Activated CD8-positive, alpha-beta T cell treated with anti-CD3 and anti-CD28 coated beads for 36 hours (primary cell): Measurements from ENCODE around the gene CIAO1. TPM values are rescaled to one million over a fixed set of nuclear protein-coding genes. Genes with fewer than 3 reads are reported as not detected.

Experiments
- ATAC-seq: fragments of 200-7000 bp; cut with Tn5 transposase; one replicate; pipeline ENCODE4 v1.10.0; 2021; ENCODE audit warnings: mild to moderate bottlenecking, moderate library complexity
- CTCF ChIA-PET: fragments of 350-600 bp; sonication (Branson Sonifier 250); formaldehyde crosslinking; loops from one replicate; lab custom pipeline; 2021; ENCODE audit warnings: antibody characterized with exemption; lab: Charles Lee
- POLR2A ChIA-PET: fragments of 350-600 bp; sonication (Branson Sonifier 250); formaldehyde crosslinking; loops from one replicate; lab custom pipeline; 2021; ENCODE audit warnings: antibody characterized with exemption; lab: Charles Lee
- DNase-seq: peaks from one replicate; pipeline ENCODE4 v3.0.0-alpha.2; 2020
- H3K27ac Mint-ChIP-seq: one replicate; pipeline ENCODE4 v1.8.0; 2021; ENCODE audit warnings: mild to moderate bottlenecking, mixed read lengths
- H3K27me3 Mint-ChIP-seq: one replicate; pipeline ENCODE4 v1.8.0; 2021; ENCODE audit warnings: mixed read lengths
- H3K36me3 Mint-ChIP-seq: one replicate; pipeline ENCODE4 v1.8.0; 2021; ENCODE audit warnings: low read depth, mixed read lengths
- H3K4me1 Mint-ChIP-seq: one replicate; pipeline ENCODE4 v1.8.0; 2021; ENCODE audit warnings: low read depth, mixed read lengths
- H3K4me3 Mint-ChIP-seq: one replicate; pipeline ENCODE4 v1.8.0; 2021; ENCODE audit warnings: mild to moderate bottlenecking, moderate library complexity, mixed read lengths
- H3K9me3 Mint-ChIP-seq: one replicate; pipeline ENCODE4 v1.8.0; 2021; ENCODE audit warnings: mixed read lengths
- intact Hi-C: fragments of 100-400 bp; cut with micrococcal nuclease; formaldehyde crosslinking; loops from one replicate; pipeline ENCODE4 v1.10.0; 2022
- total RNA-seq, 2 experiments: library from RNA; stranded (reverse); gene quantifications; one replicate each; pipeline ENCODE4 v1.2.3, GENCODE V29; 2021
- TF ChIP-seq, protein P1 (sequence below): fragments of 200-600 bp; IDR thresholded peaks from one replicate; pipeline ENCODE4 v1.8.0; 2022; ENCODE audit warnings: antibody characterized with exemption, mild to moderate bottlenecking

Gene CIAO1
- total RNA-seq, 2 experiments from 2014 or later, result 72.1 to 72.3 TPM

DNA sequence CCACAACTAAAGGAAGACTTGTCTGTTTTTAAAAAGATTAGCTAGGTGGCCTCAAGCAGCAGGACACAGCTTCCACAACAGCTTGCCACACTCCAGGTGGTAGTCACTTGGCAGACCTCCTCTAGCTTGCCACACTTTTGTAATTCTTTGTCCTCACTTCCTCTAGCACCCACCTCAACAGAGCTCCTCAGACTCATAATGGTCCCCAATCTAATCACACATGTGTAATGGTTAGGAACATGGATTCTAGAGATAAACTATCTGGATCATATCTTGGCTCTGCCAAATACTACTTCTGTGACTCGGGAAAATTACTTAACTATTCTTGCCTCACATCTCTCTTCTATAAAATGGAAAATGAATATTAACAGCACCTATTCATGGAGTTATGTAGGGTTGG, 35.8 kb downstream of the CIAO1 start:
- H3K27me3 Mint-ChIP-seq, result no peaks in the 10 kb centered on the region
- H3K4me1 Mint-ChIP-seq, result peaks cover 49% of the 10 kb centered on the region
- H3K9me3 Mint-ChIP-seq, result no peaks in the 10 kb centered on the region
- peaks cover 76% of the 10 kb centered on the region for H3K36me3 Mint-ChIP-seq
- POLR2A ChIA-PET, result interaction anchor here (0.8 to 3.1 kb wide), 4 partner anchors 11 to 32 kb away, joined by 3 to 15 read pairs (median 6); no protein-coding TSS in a partner anchor
- H3K27ac Mint-ChIP-seq, result peak overlapping the region; percentile 41
- no peak overlapping the region for H3K4me3 Mint-ChIP-seq
- intact Hi-C loops, result no loop called here
- no peak for ATAC-seq
- TF ChIP-seq, protein P1, sequence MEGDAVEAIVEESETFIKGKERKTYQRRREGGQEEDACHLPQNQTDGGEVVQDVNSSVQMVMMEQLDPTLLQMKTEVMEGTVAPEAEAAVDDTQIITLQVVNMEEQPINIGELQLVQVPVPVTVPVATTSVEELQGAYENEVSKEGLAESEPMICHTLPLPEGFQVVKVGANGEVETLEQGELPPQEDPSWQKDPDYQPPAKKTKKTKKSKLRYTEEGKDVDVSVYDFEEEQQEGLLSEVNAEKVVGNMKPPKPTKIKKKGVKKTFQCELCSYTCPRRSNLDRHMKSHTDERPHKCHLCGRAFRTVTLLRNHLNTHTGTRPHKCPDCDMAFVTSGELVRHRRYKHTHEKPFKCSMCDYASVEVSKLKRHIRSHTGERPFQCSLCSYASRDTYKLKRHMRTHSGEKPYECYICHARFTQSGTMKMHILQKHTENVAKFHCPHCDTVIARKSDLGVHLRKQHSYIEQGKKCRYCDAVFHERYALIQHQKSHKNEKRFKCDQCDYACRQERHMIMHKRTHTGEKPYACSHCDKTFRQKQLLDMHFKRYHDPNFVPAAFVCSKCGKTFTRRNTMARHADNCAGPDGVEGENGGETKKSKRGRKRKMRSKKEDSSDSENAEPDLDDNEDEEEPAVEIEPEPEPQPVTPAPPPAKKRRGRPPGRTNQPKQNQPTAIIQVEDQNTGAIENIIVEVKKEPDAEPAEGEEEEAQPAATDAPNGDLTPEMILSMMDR, result no peak
- CTCF ChIA-PET, result interaction anchor here (0.9 to 1.9 kb wide), 6 partner anchors 22 to 208 kb away, joined by 3 to 6 read pairs (median 4); partner anchors contain the start of gene NCAPH
- no peak for DNase-seq

DNA sequence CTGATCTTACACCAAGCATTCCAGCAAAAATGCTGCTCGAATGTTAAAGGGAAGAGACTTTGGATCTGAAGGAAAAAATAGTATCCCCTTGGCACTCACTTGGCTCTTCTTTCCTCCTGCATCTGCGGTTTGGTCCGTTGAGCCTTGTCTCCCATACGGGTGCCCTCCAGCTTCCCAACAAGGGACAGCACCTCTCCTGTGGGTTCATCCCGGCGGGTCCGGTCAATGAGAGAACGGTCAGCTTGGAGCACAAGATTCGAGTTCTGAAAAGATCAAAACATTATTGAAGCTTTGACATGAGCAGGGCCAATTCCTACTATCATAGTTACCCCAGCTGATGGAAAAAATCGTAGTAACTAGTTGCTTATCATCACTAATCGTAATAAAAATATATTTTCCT, 38.6 kb downstream of the CIAO1 start:
- H3K4me3 Mint-ChIP-seq, result peak overlapping the region; percentile 100
- no peaks in the 10 kb centered on the region for H3K9me3 Mint-ChIP-seq
- peaks cover 51% of the 10 kb centered on the region for H3K36me3 Mint-ChIP-seq
- H3K27ac Mint-ChIP-seq, result peak overlapping the region; percentile 99
- ChIA-PET CTCF (interaction anchor here (1.1 to 3.2 kb wide), 4 partner anchors 13 to 38 kb away, joined by 3 to 19 read pairs (median 7); partner anchors contain the start of gene CIAO1), POLR2A (interaction anchor here (0.6 to 6.0 kb wide), 10 partner anchors 14 to 237 kb away, joined by 3 to 119 read pairs (median 3); partner anchors contain the start of genes ITPRIPL1 and NCAPH)
- intact Hi-C loops, result loop anchor here (5.0 kb wide), 1 partner anchor 38 kb away; no protein-coding TSS in a partner anchor
- ATAC-seq (no peak), DNase-seq (no peak)
- H3K4me1 Mint-ChIP-seq, result peaks cover 45% of the 10 kb centered on the region
- no peaks in the 10 kb centered on the region for H3K27me3 Mint-ChIP-seq
- TF ChIP-seq, protein P1, result no peak

GRCh38 chr2:96305091-96305978, 39.3 kb downstream of the CIAO1 start, which contains the start of gene SNRNP200:
Gene SNRNP200, minus strand, starts transcription at chr2:96305546. Its CDS starts 109 bp downstream, at chr2:96305437.
- TF ChIP-seq, protein P1, result no peak
- Mint-ChIP-seq H3K27ac (peak within 1 kb of the TSS; percentile 99), H3K4me3 (peak within 1 kb of the TSS; percentile 100), H3K36me3 (peaks cover 51% of the 10 kb centered on the region), H3K9me3 (no peaks in the 10 kb centered on the region), H3K27me3 (no peaks in the 10 kb centered on the region), H3K4me1 (peaks cover 48% of the 10 kb centered on the region)
- ATAC-seq (peak; percentile 96), DNase-seq (peak; percentile 94)
- ChIA-PET CTCF (interaction anchor here (1.1 to 3.2 kb wide), 4 partner anchors 11 to 38 kb away, joined by 3 to 19 read pairs (median 8); partner anchors contain the start of gene CIAO1), POLR2A (interaction anchor here (0.6 to 6.0 kb wide), 20 partner anchors 8 to 236 kb away, joined by 3 to 119 read pairs (median 4); partner anchors contain the start of genes ITPRIPL1 and NCAPH)
- intact Hi-C loops, result loop anchor here (5.0 kb wide), 1 partner anchor 37 kb away; no protein-coding TSS in a partner anchor

- H3K27ac Mint-ChIP-seq, result peak overlapping the region; percentile 99
- H3K9me3 Mint-ChIP-seq, result no peaks in the 10 kb centered on the region
- ChIA-PET CTCF (interaction anchor here (1.1 to 3.2 kb wide), 4 partner anchors 10 to 39 kb away, joined by 3 to 19 read pairs (median 8); partner anchors contain the start of gene CIAO1), POLR2A (interaction anchor here (0.8 to 6.0 kb wide), 13 partner anchors 8 to 224 kb away, joined by 3 to 119 read pairs (median 4); partner anchors contain the start of genes ITPRIPL1 and NCAPH)
- peak overlapping the region; percentile 100 for H3K4me3 Mint-ChIP-seq
- DNase-seq (peak; percentile 16), ATAC-seq (no peak)
- H3K27me3 Mint-ChIP-seq, result no peaks in the 10 kb centered on the region
- intact Hi-C loops, result loop anchor here (5.0 kb wide), 1 partner anchor 36 kb away; no protein-coding TSS in a partner anchor
- TF ChIP-seq, protein P1, result no peak
- H3K4me1 Mint-ChIP-seq, result peaks cover 46% of the 10 kb centered on the region
- peaks cover 48% of the 10 kb centered on the region for H3K36me3 Mint-ChIP-seq
Measured at GRCh38 chr2:96305979-96306308, 39.9 kb downstream of the CIAO1 start.
